ENCODE data around the gene SELENOT. TPM values are rescaled to one million over a fixed set of nuclear protein-coding genes. Genes with fewer than 3 reads are reported as not detected.

SELENOT gene
- total and polyA plus RNA-seq, 7 donors, result 41.5 to 104 (median 57.9) TPM

GRCh38 chr3:150583028-150583427, 20.1 kb upstream of the SELENOT start:
- Histone ChIP-seq H3K27ac (no peak overlapping the region), H3K4me1 (peaks cover 5% of the 10 kb centered on the region), H3K4me3 (no peak overlapping the region), H3K36me3 (ENCODE audit: insufficient read depth in 1 of 2, low read depth in 1 of 2) (peaks cover 0 to 83% of the 10 kb centered on the region in 2 donors), H3K27me3 (ENCODE audit: insufficient read depth in 3 of 3, low read length in 2 of 3) (no peaks in the 10 kb centered on the region), H3K9me3 (no peaks in the 10 kb centered on the region)
- ATAC-seq (no peak), DNase-seq (no peak)
- TF ChIP-seq CTCF (IDR thresholded peaks at IDR 0.05), result no peak
- 84 to 93% (median 91%) methylated on average over 1 of the region's 1 CpG for WGBS, 3 donors
- intact Hi-C loops (cut with DNase I), result no loop called here

GRCh38 chr3:150588027-150588830, 14.9 kb upstream of the SELENOT start:
- Histone ChIP-seq H3K4me3 (no peak overlapping the region), H3K36me3 (ENCODE audit: insufficient read depth in 1 of 2, low read depth in 1 of 2) (peaks cover 2 to 32% of the 10 kb centered on the region in 2 donors), H3K4me1 (peaks cover 5% of the 10 kb centered on the region), H3K27ac (peak overlapping the region; percentile 17), H3K27me3 (ENCODE audit: insufficient read depth in 3 of 3, low read length in 2 of 3) (no peaks in the 10 kb centered on the region), H3K9me3 (no peaks in the 10 kb centered on the region)
- TF ChIP-seq CTCF (IDR thresholded peaks at IDR 0.05), result no peak
- DNase-seq, result peak in 1 of 2 donors; percentile 57
- intact Hi-C loops (cut with DNase I), result loop anchor here in 1 of 2 donors (5.0 kb wide), 1 partner anchor 36 kb away; no protein-coding TSS in a partner anchor
- WGBS, 3 donors, result 34 to 47% (median 35%) methylated on average over 9 of the region's 9 CpGs
- peak; percentile 83 to 88 (median 86) for ATAC-seq

GRCh38 chr3:150589759-150590158, 13.4 kb upstream of the SELENOT start:
- WGBS, 3 donors, result 77 to 83% (median 80%) methylated on average over 6 of the region's 6 CpGs
- Histone ChIP-seq H3K9me3 (no peaks in the 10 kb centered on the region), H3K36me3 (ENCODE audit: insufficient read depth in 1 of 2, low read depth in 1 of 2) (peaks cover 2 to 17% of the 10 kb centered on the region in 2 donors), H3K4me1 (peaks cover 5% of the 10 kb centered on the region), H3K4me3 (no peak overlapping the region), H3K27ac (no peak overlapping the region), H3K27me3 (ENCODE audit: insufficient read depth in 3 of 3, low read length in 2 of 3) (no peaks in the 10 kb centered on the region)
- ATAC-seq, result peak in 2 of 4 donors; percentile 43 to 47
- intact Hi-C loops (cut with DNase I), result loop anchor here in 1 of 2 donors (5.0 kb wide), 1 partner anchor 37 kb away; no protein-coding TSS in a partner anchor
- no peak for TF ChIP-seq CTCF (IDR thresholded peaks at IDR 0.05)
- no peak for DNase-seq

GRCh38 chr3:150594150-150594549, 9.0 kb upstream of the SELENOT start:
- Histone ChIP-seq H3K9me3 (no peaks in the 10 kb centered on the region), H3K27ac (no peak overlapping the region), H3K27me3 (ENCODE audit: insufficient read depth in 3 of 3, low read length in 2 of 3) (no peaks in the 10 kb centered on the region), H3K4me3 (no peak overlapping the region), H3K4me1 (no peaks in the 10 kb centered on the region), H3K36me3 (ENCODE audit: insufficient read depth in 1 of 2, low read depth in 1 of 2) (peaks cover 0 to 2% of the 10 kb centered on the region in 2 donors)
- ATAC-seq (no peak), DNase-seq (no peak)
- 87 to 93% (median 90%) methylated on average over 4 of the region's 4 CpGs for WGBS, 3 donors
- no peak for TF ChIP-seq CTCF (IDR thresholded peaks at IDR 0.05)
- intact Hi-C loops (cut with DNase I), result no loop called here

Data from psoas muscle (tissue), 8 donors.